Esophagus (tissue), 2 donors: ENCODE results near the gene PLGLB1. TPM values are rescaled to one million over a fixed set of nuclear protein-coding genes. Genes with fewer than 3 reads are reported as not detected.
"Not testable (repeated sequence)": the region's sequence is repeated elsewhere in the genome, so short reads cannot be mapped to it uniquely, and the experiment has no call there.

Source experiments
- H3K27ac ChIP-seq, 2 donors: one replicate each; pipeline ENCODE4 v1.5.1; 2013; ENCODE audit warnings: low read depth in 2 of 2, mild to moderate bottlenecking in 2 of 2, inconsistent platforms in 1 of 2, low read length in 1 of 2, moderate library complexity in 1 of 2
- H3K27me3 ChIP-seq, 2 donors: one replicate each; pipeline ENCODE4 v1.6.1; 2013; ENCODE audit warnings: low read length in 2 of 2, control low read depth in 1 of 2, mild to moderate bottlenecking in 1 of 2; ENCODE audit not compliant: insufficient read depth in 2 of 2, control insufficient read depth in 1 of 2
- H3K36me3 ChIP-seq, 2 donors: one replicate each; pipeline ENCODE4 v1.6.1; 2013; ENCODE audit warnings: low read length in 1 of 2; ENCODE audit not compliant: control insufficient read depth in 2 of 2, insufficient read depth in 2 of 2
- H3K4me1 ChIP-seq, 2 donors: one replicate each; pipeline ENCODE4 v1.6.1; 2013; ENCODE audit warnings: low read length in 1 of 2; ENCODE audit not compliant: control insufficient read depth in 2 of 2, insufficient read depth in 2 of 2
- H3K4me3 ChIP-seq, 2 donors: one replicate each; pipeline ENCODE4 v1.5.1; 2013; ENCODE audit warnings: low read length in 2 of 2, mild to moderate bottlenecking in 2 of 2, low read depth in 1 of 2, moderate library complexity in 1 of 2
- H3K9me3 ChIP-seq, 2 donors: one replicate each; pipeline ENCODE4 v1.6.1; 2013; ENCODE audit warnings: mild to moderate bottlenecking in 2 of 2, low read depth in 1 of 2, low read length in 1 of 2, moderate library complexity in 1 of 2; ENCODE audit not compliant: control insufficient read depth in 2 of 2, insufficient read depth in 1 of 2
- WGBS, 2 donors: extraction: QIAGEN DNeasy Blood & Tissue Kit; methylation state at CpG; one replicate each; pipeline ENCODE4 v1.1.7; 2013; 5-methylcytosine and 5-hydroxymethylcytosine counted together
- polyA plus RNA-seq, 2 donors: library from polyadenylated mRNA; stranded (reverse); fragments of 200-250 nt; gene quantifications; one replicate each; pipeline ENCODE4 v1.2.3, GENCODE V29; 2013
- donor health status: healthy with polysubstance abuse.
- donor health status: Bipolar disorder and iron deficiency.

Gene PLGLB1
- polyA plus RNA-seq, result 1 to 10 TPM in 1 of 2 donors, under 1 TPM in 1; 0.68 to 4.5 TPM

DNA sequence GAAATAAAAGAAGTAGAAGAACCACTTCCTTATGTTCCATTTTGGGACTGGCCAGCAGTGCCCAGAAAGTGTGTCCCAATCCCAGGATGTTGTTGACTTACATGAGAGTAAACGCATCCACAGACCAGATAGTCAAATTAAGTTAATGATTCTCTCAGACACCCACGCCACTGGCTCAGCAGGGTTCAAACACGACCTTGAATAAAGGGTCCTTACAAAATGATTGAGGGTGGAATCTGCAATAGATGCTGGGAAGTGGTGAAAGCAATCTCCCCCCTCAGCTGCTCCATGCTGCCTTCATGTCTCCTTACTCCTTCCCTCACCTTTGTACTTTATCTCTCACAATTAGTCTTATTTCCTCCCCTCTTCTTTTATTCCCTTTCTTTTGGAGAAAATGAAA lies at the start of gene PLGLB1:
TSS of gene PLGLB1 (minus strand) at position 101 of the 400 bp plus-strand sequence. CDS start at position 40, 61 bp downstream.
- not testable (repeated sequence) for H3K36me3 ChIP-seq, H3K4me1 ChIP-seq, H3K9me3 ChIP-seq, H3K27me3 ChIP-seq, H3K4me3 ChIP-seq, H3K27ac ChIP-seq
- WGBS, 2 donors, result 70% methylated on average over 2 of the region's 3 CpGs; no CpG with 5 or more reads in 1 of the 2 donors

DNA sequence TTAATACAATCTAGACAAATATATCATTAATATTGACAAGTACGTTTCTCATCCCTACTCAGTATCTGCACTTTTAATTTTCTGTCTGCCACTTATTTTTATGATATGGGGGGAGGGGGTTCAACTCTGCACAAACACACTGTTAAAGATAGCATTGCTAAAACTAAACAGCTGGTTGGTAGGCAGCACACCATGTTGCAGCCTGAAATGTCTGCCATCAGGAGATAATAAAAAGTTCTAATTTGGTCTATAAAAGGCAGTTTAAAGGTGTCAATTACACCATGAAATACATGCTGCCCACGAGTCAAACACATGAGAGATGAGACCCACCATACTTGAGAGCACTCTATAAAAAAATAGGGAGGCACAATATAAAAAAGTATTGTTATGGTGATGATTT lies 42.7 kb upstream of the PLGLB1 start:
- not testable (repeated sequence) for H3K4me1 ChIP-seq, H3K9me3 ChIP-seq, H3K4me3 ChIP-seq, H3K27ac ChIP-seq, H3K36me3 ChIP-seq, H3K27me3 ChIP-seq
- WGBS, 2 donors, result 79 to 95% methylated on average over 1 of the region's 2 CpGs

- not testable (repeated sequence) for H3K27me3 ChIP-seq, H3K27ac ChIP-seq, H3K9me3 ChIP-seq, H3K4me3 ChIP-seq, H3K4me1 ChIP-seq, H3K36me3 ChIP-seq
- no CpG with 5 or more reads among the region's 2 CpGs for WGBS, 2 donors
These were observed 41.8 kb upstream of the PLGLB1 start for GRCh38 chr2:87063431-87063830.

GRCh38 chr2:87061519-87061918 lies 39.9 kb upstream of the PLGLB1 start:
- H3K4me1 ChIP-seq, H3K27ac ChIP-seq, H3K4me3 ChIP-seq, H3K36me3 ChIP-seq, H3K27me3 ChIP-seq, H3K9me3 ChIP-seq: not testable (repeated sequence)
- WGBS, 2 donors, result no CpG with 5 or more reads among the region's 1 CpG

GRCh38 chr2:87057606-87058005 lies 36.0 kb upstream of the PLGLB1 start:
- H3K27ac ChIP-seq, result not testable (repeated sequence)
- 92 to 96% methylated on average over 3 of the region's 4 CpGs for WGBS, 2 donors

GRCh38 chr2:87056843-87057242 lies 35.2 kb upstream of the PLGLB1 start:
- not testable (repeated sequence) for H3K9me3 ChIP-seq, H3K4me3 ChIP-seq, H3K4me1 ChIP-seq, H3K36me3 ChIP-seq, H3K27me3 ChIP-seq, H3K27ac ChIP-seq

More at GRCh38 chr2:87057606-87058005, 36.0 kb upstream of the PLGLB1 start:
- H3K4me3 ChIP-seq, H3K27me3 ChIP-seq, H3K9me3 ChIP-seq, H3K4me1 ChIP-seq, H3K36me3 ChIP-seq: not testable (repeated sequence)

- not testable (repeated sequence) for H3K27me3 ChIP-seq, H3K4me3 ChIP-seq, H3K4me1 ChIP-seq, H3K36me3 ChIP-seq, H3K9me3 ChIP-seq, H3K27ac ChIP-seq
- WGBS, 2 donors, result no CpG with 5 or more reads among the region's 11 CpGs
These were observed 34.8 kb upstream of the PLGLB1 start for GRCh38 chr2:87056435-87056834.

GRCh38 chr2:87054375-87054774 lies 32.7 kb upstream of the PLGLB1 start:
- H3K4me1 ChIP-seq, H3K9me3 ChIP-seq, H3K36me3 ChIP-seq, H3K4me3 ChIP-seq, H3K27me3 ChIP-seq: not testable (repeated sequence)
- H3K27ac ChIP-seq, result peak overlapping the region in 1 of 2 donors; percentile 76
- WGBS, 2 donors, result 86 to 91% methylated on average over 2 of the region's 4 CpGs

- H3K27me3 ChIP-seq, H3K36me3 ChIP-seq, H3K4me1 ChIP-seq, H3K4me3 ChIP-seq, H3K9me3 ChIP-seq, H3K27ac ChIP-seq: not testable (repeated sequence)
- no CpG with 5 or more reads among the region's 7 CpGs for WGBS, 2 donors
These were observed 19.8 kb upstream of the PLGLB1 start for GRCh38 chr2:87041321-87041978.

DNA sequence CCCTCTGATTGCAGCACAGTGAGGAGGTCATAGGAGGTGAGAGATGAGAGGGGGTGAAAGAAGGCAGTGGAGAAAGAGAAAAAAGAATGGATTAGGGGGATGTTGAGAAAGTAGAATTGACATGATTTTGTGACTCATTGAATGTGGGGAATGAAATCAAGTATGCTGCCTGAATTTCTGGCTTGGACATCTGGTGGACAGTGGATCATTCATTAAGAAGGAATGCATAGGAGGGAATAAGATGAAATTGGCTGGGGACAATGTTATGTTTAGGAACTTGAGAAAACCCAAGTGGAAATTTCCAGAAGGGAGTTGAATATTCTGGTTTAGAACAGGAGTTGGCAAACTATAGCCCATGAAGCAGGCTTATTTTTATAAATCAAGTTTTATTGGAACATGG lies 7.0 kb upstream of the PLGLB1 start:
- H3K4me1 ChIP-seq, H3K9me3 ChIP-seq, H3K27ac ChIP-seq, H3K4me3 ChIP-seq, H3K36me3 ChIP-seq, H3K27me3 ChIP-seq: not testable (repeated sequence)
